Stomach (tissue), 4 donors: ENCODE measurements around the gene ABCD2.

Experiments used
- CTCF ChIP-seq, 7 experiments: fragments of 450-650 bp in 4 of 7; fragments of 200-600 bp in 3 of 7; sonication (generic) in 3 of 7; IDR thresholded peaks; one replicate each; pipeline ENCODE4 v1.5.1; 2016 to 2019; ENCODE audit warnings: antibody characterized with exemption in 7 of 7, control low read depth in 2 of 7, mild to moderate bottlenecking in 1 of 7
- POLR2A ChIP-seq, 4 donors: fragments of 450-650 bp; IDR thresholded peaks; one replicate each; pipeline ENCODE4 v1.6.1; 2016; ENCODE audit warnings: antibody characterized with exemption in 4 of 4, control low read depth in 2 of 4, mild to moderate bottlenecking in 1 of 4, moderate library complexity in 1 of 4

- no peak for TF ChIP-seq CTCF (IDR thresholded peaks at IDR 0.05)
- no peak for TF ChIP-seq POLR2A (IDR thresholded peaks at IDR 0.05)
Measured at GRCh38 chr12:39575498-39575875, 44.1 kb downstream of the ABCD2 start.
